DOHH2 (cell line): Measurements from ENCODE around the gene LACRT.

Experiments used
- H3F3A ChIP-seq: fragments of 200-600 bp; sonication (generic), shearing (Covaris generic); 2 replicates; pipeline ENCODE4 v1.6.0; 2016; ENCODE audit warnings: antibody characterized with exemption, mild to moderate bottlenecking; ENCODE audit not compliant: control insufficient read depth, insufficient read depth
- H3K27ac ChIP-seq: fragments of 200-600 bp; sonication (generic); 2 replicates; pipeline ENCODE4 v1.5.1; 2014; ENCODE audit warnings: low read depth, mild to moderate bottlenecking, low read length, moderate library complexity
- H3K27me3 ChIP-seq: fragments of 200-600 bp; sonication (generic); 2 replicates; pipeline ENCODE4 v1.6.1; 2014; ENCODE audit warnings: mild to moderate bottlenecking, low read length, mixed read lengths; ENCODE audit not compliant: control insufficient read depth
- H3K36me3 ChIP-seq: fragments of 200-600 bp; sonication (generic); 2 replicates; pipeline ENCODE4 v1.6.1; 2014; ENCODE audit warnings: mild to moderate bottlenecking, low read length, moderate library complexity, mixed read lengths; ENCODE audit not compliant: control insufficient read depth
- H3K4me1 ChIP-seq: fragments of 200-600 bp; sonication (generic); 2 replicates; pipeline ENCODE4 v1.6.1; 2014; ENCODE audit warnings: mild to moderate bottlenecking, low read length, mixed read lengths; ENCODE audit not compliant: control insufficient read depth
- H3K4me2 ChIP-seq: fragments of 200-600 bp; sonication (generic); 2 replicates; pipeline ENCODE4 v1.6.0; 2014; ENCODE audit warnings: mild to moderate bottlenecking, low read length, moderate library complexity
- H3K4me3 ChIP-seq: fragments of 200-600 bp; sonication (generic); 2 replicates; pipeline ENCODE4 v1.5.1; 2014; ENCODE audit warnings: mild to moderate bottlenecking, low read length, mixed read lengths
- H3K79me2 ChIP-seq: fragments of 200-600 bp; sonication (generic); 2 replicates; pipeline ENCODE4 v1.6.1; 2014; ENCODE audit warnings: mild to moderate bottlenecking, low read length, mixed read lengths; ENCODE audit not compliant: control insufficient read depth
- H3K9me2 ChIP-seq: fragments of 200-600 bp; sonication (generic); replicated peaks from 2 replicates; pipeline ENCODE4 v1.6.1; 2014; ENCODE audit warnings: mild to moderate bottlenecking, low read length, mixed read lengths; ENCODE audit not compliant: control insufficient read depth
- H3K9me3 ChIP-seq: fragments of 200-600 bp; sonication (generic); 2 replicates; pipeline ENCODE4 v1.6.1; 2014; ENCODE audit warnings: antibody characterized with exemption, low read length, mixed read lengths; ENCODE audit not compliant: control insufficient read depth, insufficient read depth
- H4K20me1 ChIP-seq: fragments of 200-600 bp; sonication (generic); 2 replicates; pipeline ENCODE4 v1.6.0; 2014; ENCODE audit warnings: low read depth, mild to moderate bottlenecking, antibody characterized with exemption, low read length, moderate library complexity; ENCODE audit not compliant: control insufficient read depth, insufficient read depth
- CTCF ChIP-seq: fragments of 200-600 bp; sonication (generic); IDR thresholded peaks from one replicate; pipeline ENCODE4 v1.5.1; 2014; ENCODE audit warnings: antibody characterized with exemption, mild to moderate bottlenecking, low read depth, low read length; ENCODE audit not compliant: poor library complexity, severe bottlenecking
- EZH2phosphoT487 ChIP-seq: fragments of 200-600 bp; sonication (generic); IDR thresholded peaks from 2 replicates; pipeline ENCODE4 v1.6.1; 2017; ENCODE audit warnings: borderline replicate concordance, mild to moderate bottlenecking, antibody characterized with exemption, low read length, moderate library complexity, mixed read lengths

Gene LACRT

GRCh38 chr12:54605138-54605970 lies 29.3 kb downstream of the LACRT start:
- Histone ChIP-seq H3K4me3 (no peak overlapping the region), H3K4me1 (no peaks in the 10 kb centered on the region), H3K79me2 (no peaks in the 10 kb centered on the region), H3K4me2 (no peak overlapping the region), H3K27me3 (peaks cover 31% of the 10 kb centered on the region), H4K20me1 (no peaks in the 10 kb centered on the region), H3K27ac (no peak overlapping the region), H3K36me3 (no peaks in the 10 kb centered on the region), H3F3A (no peaks in the 10 kb centered on the region), H3K9me2 (no peaks in the 10 kb centered on the region), H3K9me3 (no peaks in the 10 kb centered on the region)
- TF ChIP-seq CTCF (no peak), EZH2phosphoT487 (no peak)

- H3K9me3 ChIP-seq: no peaks in the 10 kb centered on the region
- no peak overlapping the region for H3K27ac ChIP-seq
- no peaks in the 10 kb centered on the region for H3K4me1 ChIP-seq
- no peaks in the 10 kb centered on the region for H3K9me2 ChIP-seq
- H3K36me3 ChIP-seq: no peaks in the 10 kb centered on the region
- no peak overlapping the region for H3K4me3 ChIP-seq
- no peak overlapping the region for H3K4me2 ChIP-seq
- no peak for TF ChIP-seq EZH2phosphoT487
- no peak for TF ChIP-seq CTCF
- H3F3A ChIP-seq: no peaks in the 10 kb centered on the region
- H4K20me1 ChIP-seq: no peaks in the 10 kb centered on the region
- no peaks in the 10 kb centered on the region for H3K79me2 ChIP-seq
- H3K27me3 ChIP-seq: peaks cover 26% of the 10 kb centered on the region
Measured at GRCh38 chr12:54604436-54604835, 30.3 kb downstream of the LACRT start.

- Histone ChIP-seq H3K79me2 (no peaks in the 10 kb centered on the region), H4K20me1 (no peaks in the 10 kb centered on the region), H3K27ac (no peak overlapping the region), H3K4me2 (no peak overlapping the region), H3K27me3 (peaks cover 20% of the 10 kb centered on the region), H3F3A (no peaks in the 10 kb centered on the region), H3K9me2 (no peaks in the 10 kb centered on the region), H3K9me3 (no peaks in the 10 kb centered on the region), H3K4me1 (no peaks in the 10 kb centered on the region), H3K36me3 (no peaks in the 10 kb centered on the region), H3K4me3 (no peak overlapping the region)
- no peak for TF ChIP-seq CTCF
Measured at GRCh38 chr12:54603872-54604271, 30.8 kb downstream of the LACRT start.
